WTC11 (cell line): Measurements from ENCODE around the gene EHBP1L1. TPM values are rescaled to one million over a fixed set of nuclear protein-coding genes. Genes with fewer than 3 reads are reported as not detected.

Experiments
- microRNA-seq: library from miRNA; unstranded; fragments of <30 nt; microRNA quantifications from one replicate; pipeline ENCODE4 v1.2.0, GENCODE V29; 2022; ENCODE audit warnings: borderline number of aligned reads
- total RNA-seq: library from RNA; stranded (reverse); gene quantifications from 3 replicates; pipeline ENCODE4 v1.2.3, GENCODE V29; 2021

Gene EHBP1L1
- total RNA-seq, 1 experiment from 2014 or later, result 11.8 TPM

Small RNA genes lying within 50 kb of the gene (microRNA-seq; reads per million reads assigned to microRNA genes)
- not detected for gene MIR4690

Other genes with a start within 250 kb of the EHBP1L1 start
- gene DPF2, start 242.2 kb upstream of the EHBP1L1 start, total RNA-seq, result 59.0 to 71.0 TPM (median 66.3 TPM) in 3 replicates
- 1.9 to 2.3 TPM (median 2.1 TPM) in 3 replicates for gene TIGD3, start 221.3 kb upstream of the EHBP1L1 start, total RNA-seq
- gene SLC25A45, start 193.4 kb upstream of the EHBP1L1 start, total RNA-seq, result 1.5 to 2.5 TPM (median 1.7 TPM) in 3 replicates
- gene FRMD8, start 189.4 kb upstream of the EHBP1L1 start, total RNA-seq, result 21.5 to 23.7 TPM (median 22.9 TPM) in 3 replicates
- 28.7 to 38.1 TPM (median 31.7 TPM) in 3 replicates for gene NEAT1, start 153.3 kb upstream of the EHBP1L1 start, total RNA-seq
- 1,830 to 2,350 TPM (median 2,261 TPM) in 3 replicates for gene MALAT1, start 77.0 kb upstream of the EHBP1L1 start, total RNA-seq
- 69.6 to 76.8 TPM (median 73.0 TPM) in 3 replicates for gene SCYL1, start 51.0 kb upstream of the EHBP1L1 start, total RNA-seq
- 15.9 to 23.6 TPM (median 20.7 TPM) in 3 replicates for gene LTBP3, start 17.7 kb upstream of the EHBP1L1 start, total RNA-seq
- gene ZNRD2, start 5.6 kb upstream of the EHBP1L1 start, total RNA-seq, result 54.8 to 70.9 TPM (median 55.7 TPM) in 3 replicates
- gene FAM89B, start 3.5 kb upstream of the EHBP1L1 start, total RNA-seq, result 13.3 to 17.5 TPM (median 16.7 TPM) in 3 replicates
- 1.4 to 2.1 TPM (median 2.0 TPM) in 3 replicates for gene KCNK7, start 19.7 kb downstream of the EHBP1L1 start, total RNA-seq
- 46.1 to 56.1 TPM (median 52.8 TPM) in 3 replicates for gene MAP3K11, start 38.2 kb downstream of the EHBP1L1 start, total RNA-seq
- 44.6 to 51.6 TPM (median 45.8 TPM) in 3 replicates for gene PCNX3, start 39.7 kb downstream of the EHBP1L1 start, total RNA-seq
- gene SIPA1, start 62.0 kb downstream of the EHBP1L1 start, total RNA-seq, result 63.3 to 71.7 TPM (median 65.4 TPM) in 3 replicates
- gene RELA, start 86.9 kb downstream of the EHBP1L1 start, total RNA-seq, result 26.3 to 35.1 TPM (median 29.0 TPM) in 3 replicates
- gene KAT5, start 136.2 kb downstream of the EHBP1L1 start, total RNA-seq, result 44.9 to 56.6 TPM (median 46.0 TPM) in 3 replicates
- 42.1 to 53.0 TPM (median 52.2 TPM) in 3 replicates for gene RNASEH2C, start 144.7 kb downstream of the EHBP1L1 start, total RNA-seq
- gene AP5B1, start 204.9 kb downstream of the EHBP1L1 start, total RNA-seq, result 16.5 to 17.7 TPM (median 17.2 TPM) in 3 replicates
- gene OVOL1, start 211.0 kb downstream of the EHBP1L1 start, total RNA-seq, result 6.8 to 7.7 TPM (median 7.7 TPM) in 3 replicates